K562 (cell line): ENCODE measurements around the gene ARHGAP32.
"Not testable (repeated sequence)": the region's sequence is repeated elsewhere in the genome, so short reads cannot be mapped to it uniquely, and the experiment has no call there.

ENCODE experiments used
- CBX2 ChIP-seq: fragments of 200-600 bp; sonication (generic); IDR thresholded peaks from one replicate; pipeline ENCODE4 v1.6.1; 2012; ENCODE audit warnings: mild to moderate bottlenecking, low read length, inconsistent platforms; ENCODE audit not compliant: insufficient read depth, poor library complexity, severe bottlenecking
- EZH2 ChIP-seq: IDR thresholded peaks from 2 replicates; pipeline ENCODE4 v1.6.1; 2012; ENCODE audit warnings: low read depth, mild to moderate bottlenecking, inconsistent platforms, low read length, borderline replicate concordance
- IFI16 ChIP-seq: fragments of 250-450 bp; sonication (Bioruptor Pico); IDR thresholded peaks from 2 replicates; pipeline ENCODE4 v2.1.2; 2022; ENCODE audit warnings: mild to moderate bottlenecking, inconsistent platforms
- KDM1A ChIP-seq, 2 experiments: fragments of 450-650 bp; IDR thresholded peaks; 2 replicates each; pipeline ENCODE4 v1.6.1; 2016; ENCODE audit warnings: mild to moderate bottlenecking in 2 of 2
- MYNN ChIP-seq, 2 experiments: sonication (generic); formaldehyde crosslinking in 1 of 2; IDR thresholded peaks; 2 replicates each; pipeline versions ENCODE4 v1.5.0 to v1.6.1; 2016 to 2020; ENCODE audit warnings: antibody characterized with exemption in 1 of 2, missing genetic modification reagents in 1 of 2
- NFIX ChIP-seq: fragments of 250-450 bp; sonication (Bioruptor Pico); IDR thresholded peaks from 2 replicates; pipeline ENCODE4 v1.4.0; 2020; ENCODE audit warnings: low read depth, mild to moderate bottlenecking, moderate library complexity
- NKRF ChIP-seq: fragments of 450-650 bp; IDR thresholded peaks from 2 replicates; pipeline ENCODE4 v1.6.1; 2016; ENCODE audit warnings: borderline replicate concordance
- NONO ChIP-seq, 2 experiments: fragments of 200-400 bp in 1 of 2; fragments of 450-650 bp in 1 of 2; formaldehyde crosslinking in 1 of 2; IDR thresholded peaks; 2 replicates each; pipeline ENCODE4 v1.6.1; 2017; ENCODE audit warnings: low read depth in 2 of 2, mild to moderate bottlenecking in 2 of 2, moderate library complexity in 2 of 2, low read length in 1 of 2
- POLR2A ChIP-seq: fragments of 450-650 bp; conservative IDR thresholded peaks from 2 replicates; pipeline ENCODE4 v1.6.1; 2016
- RBM39 ChIP-seq: fragments of 200-400 bp; formaldehyde crosslinking; optimal IDR thresholded peaks from 2 replicates; pipeline ENCODE3; 2018; ENCODE audit warnings: low read depth, low read length
- UBTF ChIP-seq, 2 experiments: IDR thresholded peaks; 2 replicates each; pipeline ENCODE4 v1.6.1; 2012; ENCODE audit warnings: improper control_type of control experiment in 2 of 2, low read depth in 2 of 2, low read length in 2 of 2, borderline replicate concordance in 1 of 2
- ZC3H8 ChIP-seq: fragments of 450-650 bp; IDR thresholded peaks from 2 replicates; pipeline ENCODE4 v1.6.1; 2017
- TF ChIP-seq, protein P1 (sequence below): sonication (generic); formaldehyde crosslinking; IDR thresholded peaks from 2 replicates; pipeline ENCODE4 v1.8.0; 2022; ENCODE audit warnings: missing genetic modification reagents, mild to moderate bottlenecking, borderline replicate concordance
- TF ChIP-seq, protein P2 (sequence below), 3 experiments: IDR thresholded peaks in 2 of 3; conservative IDR thresholded peaks in 1 of 3; 2 replicates each; pipeline ENCODE4 v1.5.1; 2011 to 2012; ENCODE audit warnings: low read length in 3 of 3, mild to moderate bottlenecking in 3 of 3, control low read depth in 2 of 3, improper control_type of control experiment in 1 of 3, inconsistent platforms in 1 of 3, low read depth in 1 of 3, mixed read lengths in 1 of 3, moderate library complexity in 1 of 3; ENCODE audit not compliant: insufficient read depth in 2 of 3

DNA sequence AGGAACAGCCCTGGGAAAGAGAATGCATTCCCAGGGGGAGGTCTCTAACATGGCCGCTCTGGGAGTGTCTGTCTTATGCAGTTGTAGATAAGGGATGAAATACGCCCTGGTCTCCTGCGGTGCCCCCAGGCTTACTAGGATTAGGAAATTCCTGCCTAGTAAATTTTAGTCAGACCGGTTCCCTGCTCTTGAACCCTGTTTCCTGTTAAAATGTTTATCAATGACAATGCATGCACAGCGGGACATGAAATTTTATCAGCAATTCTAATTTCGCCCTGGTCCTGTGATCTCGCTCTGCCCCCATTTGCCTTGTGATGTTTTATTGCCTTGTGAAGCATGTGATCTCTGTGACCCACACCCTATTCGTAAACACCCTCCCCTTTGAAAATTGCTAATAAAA lies 193.0 kb downstream of the ARHGAP32 start:
- TF ChIP-seq NFIX; EZH2; ZC3H8; UBTF (IDR thresholded peaks at IDR 0.05; ENCODE audit: borderline replicate concordance in 1 of 2, low read depth in 2 of 2, low read length in 2 of 2); POLR2A; CBX2; NONO (IDR thresholded peaks at IDR 0.05; ENCODE audit: low read depth in 2 of 2, low read length in 1 of 2); RBM39; NKRF; MYNN (IDR thresholded peaks at IDR 0.05); MYNN (CRISPR knock-in tag; IDR thresholded peaks at IDR 0.05); IFI16 (CRISPR knock-in tag); KDM1A (IDR thresholded peaks at IDR 0.05): not testable (repeated sequence)
- TF ChIP-seq, protein P1, sequence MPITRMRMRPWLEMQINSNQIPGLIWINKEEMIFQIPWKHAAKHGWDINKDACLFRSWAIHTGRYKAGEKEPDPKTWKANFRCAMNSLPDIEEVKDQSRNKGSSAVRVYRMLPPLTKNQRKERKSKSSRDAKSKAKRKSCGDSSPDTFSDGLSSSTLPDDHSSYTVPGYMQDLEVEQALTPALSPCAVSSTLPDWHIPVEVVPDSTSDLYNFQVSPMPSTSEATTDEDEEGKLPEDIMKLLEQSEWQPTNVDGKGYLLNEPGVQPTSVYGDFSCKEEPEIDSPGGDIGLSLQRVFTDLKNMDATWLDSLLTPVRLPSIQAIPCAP (CRISPR knock-in tag), result not testable (repeated sequence)
- TF ChIP-seq, protein P2, sequence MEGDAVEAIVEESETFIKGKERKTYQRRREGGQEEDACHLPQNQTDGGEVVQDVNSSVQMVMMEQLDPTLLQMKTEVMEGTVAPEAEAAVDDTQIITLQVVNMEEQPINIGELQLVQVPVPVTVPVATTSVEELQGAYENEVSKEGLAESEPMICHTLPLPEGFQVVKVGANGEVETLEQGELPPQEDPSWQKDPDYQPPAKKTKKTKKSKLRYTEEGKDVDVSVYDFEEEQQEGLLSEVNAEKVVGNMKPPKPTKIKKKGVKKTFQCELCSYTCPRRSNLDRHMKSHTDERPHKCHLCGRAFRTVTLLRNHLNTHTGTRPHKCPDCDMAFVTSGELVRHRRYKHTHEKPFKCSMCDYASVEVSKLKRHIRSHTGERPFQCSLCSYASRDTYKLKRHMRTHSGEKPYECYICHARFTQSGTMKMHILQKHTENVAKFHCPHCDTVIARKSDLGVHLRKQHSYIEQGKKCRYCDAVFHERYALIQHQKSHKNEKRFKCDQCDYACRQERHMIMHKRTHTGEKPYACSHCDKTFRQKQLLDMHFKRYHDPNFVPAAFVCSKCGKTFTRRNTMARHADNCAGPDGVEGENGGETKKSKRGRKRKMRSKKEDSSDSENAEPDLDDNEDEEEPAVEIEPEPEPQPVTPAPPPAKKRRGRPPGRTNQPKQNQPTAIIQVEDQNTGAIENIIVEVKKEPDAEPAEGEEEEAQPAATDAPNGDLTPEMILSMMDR (IDR thresholded peaks at IDR 0.05 in 2 of 3, conservative IDR thresholded peaks at IDR 0.05 in 1 of 3; ENCODE audit: insufficient read depth in 2 of 3, low read depth in 1 of 3, low read length in 3 of 3), result not testable (repeated sequence)
